DMS153 treated with DMSO at 0.1 percent for 48 hours (cell line): Measurements from ENCODE around the gene FYB1.
"Not testable (repeated sequence)": the region's sequence is repeated elsewhere in the genome, so short reads cannot be mapped to it uniquely, and the experiment has no call there.

Source experiments
- DNase-seq: peaks from one replicate; lab custom pipeline; 2025; ENCODE audit not compliant: unreplicated experiment; lab: John Stamatoyannopoulos, UW

FYB1 gene, protein sequence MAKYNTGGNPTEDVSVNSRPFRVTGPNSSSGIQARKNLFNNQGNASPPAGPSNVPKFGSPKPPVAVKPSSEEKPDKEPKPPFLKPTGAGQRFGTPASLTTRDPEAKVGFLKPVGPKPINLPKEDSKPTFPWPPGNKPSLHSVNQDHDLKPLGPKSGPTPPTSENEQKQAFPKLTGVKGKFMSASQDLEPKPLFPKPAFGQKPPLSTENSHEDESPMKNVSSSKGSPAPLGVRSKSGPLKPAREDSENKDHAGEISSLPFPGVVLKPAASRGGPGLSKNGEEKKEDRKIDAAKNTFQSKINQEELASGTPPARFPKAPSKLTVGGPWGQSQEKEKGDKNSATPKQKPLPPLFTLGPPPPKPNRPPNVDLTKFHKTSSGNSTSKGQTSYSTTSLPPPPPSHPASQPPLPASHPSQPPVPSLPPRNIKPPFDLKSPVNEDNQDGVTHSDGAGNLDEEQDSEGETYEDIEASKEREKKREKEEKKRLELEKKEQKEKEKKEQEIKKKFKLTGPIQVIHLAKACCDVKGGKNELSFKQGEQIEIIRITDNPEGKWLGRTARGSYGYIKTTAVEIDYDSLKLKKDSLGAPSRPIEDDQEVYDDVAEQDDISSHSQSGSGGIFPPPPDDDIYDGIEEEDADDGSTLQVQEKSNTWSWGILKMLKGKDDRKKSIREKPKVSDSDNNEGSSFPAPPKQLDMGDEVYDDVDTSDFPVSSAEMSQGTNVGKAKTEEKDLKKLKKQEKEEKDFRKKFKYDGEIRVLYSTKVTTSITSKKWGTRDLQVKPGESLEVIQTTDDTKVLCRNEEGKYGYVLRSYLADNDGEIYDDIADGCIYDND

DNA sequence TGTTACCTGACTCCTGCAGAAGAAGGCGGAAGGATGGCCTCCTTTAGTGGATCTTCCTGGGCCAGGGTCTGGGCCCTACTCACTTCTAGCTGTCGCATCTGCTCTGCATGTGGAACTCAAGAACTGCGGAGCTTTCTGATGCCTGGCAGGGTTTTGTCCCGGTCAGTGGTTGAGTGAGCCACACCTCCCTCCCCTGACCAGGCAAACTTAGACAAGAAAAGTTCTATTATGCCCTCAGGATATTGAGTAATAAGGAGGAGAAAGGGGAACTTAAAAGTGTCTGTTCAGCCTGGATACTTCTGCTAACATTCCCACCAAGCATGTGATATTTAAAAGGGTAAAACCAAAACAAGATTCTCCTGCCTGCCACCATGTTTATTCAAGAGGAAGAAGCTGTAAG lies at the start of gene FYB1:
Gene FYB1, minus strand, starts transcription at position 127 of the 400 bp plus-strand sequence. CDS start 16,603 bp downstream, outside the sequence.
- DNase-seq, result no peak

DNA sequence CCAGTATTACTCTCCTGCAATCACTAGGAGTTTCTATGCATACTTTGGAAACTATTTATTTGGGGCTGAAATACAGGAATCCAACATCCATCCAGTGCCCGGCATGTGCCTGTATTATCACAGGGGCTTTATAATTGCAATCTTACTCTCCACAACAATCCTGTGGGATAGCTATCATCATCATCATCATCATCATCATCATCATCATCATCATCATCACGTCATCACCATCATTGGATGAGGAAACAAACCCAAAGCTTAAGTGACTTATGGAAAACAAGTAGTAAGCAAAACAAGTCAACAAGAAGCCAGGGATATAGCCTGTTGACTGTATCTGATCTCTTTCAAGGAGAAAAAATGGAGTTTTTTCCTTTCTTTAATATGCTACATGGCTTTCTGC lies 47.8 kb upstream of the FYB1 start:
- no peak for DNase-seq

DNA sequence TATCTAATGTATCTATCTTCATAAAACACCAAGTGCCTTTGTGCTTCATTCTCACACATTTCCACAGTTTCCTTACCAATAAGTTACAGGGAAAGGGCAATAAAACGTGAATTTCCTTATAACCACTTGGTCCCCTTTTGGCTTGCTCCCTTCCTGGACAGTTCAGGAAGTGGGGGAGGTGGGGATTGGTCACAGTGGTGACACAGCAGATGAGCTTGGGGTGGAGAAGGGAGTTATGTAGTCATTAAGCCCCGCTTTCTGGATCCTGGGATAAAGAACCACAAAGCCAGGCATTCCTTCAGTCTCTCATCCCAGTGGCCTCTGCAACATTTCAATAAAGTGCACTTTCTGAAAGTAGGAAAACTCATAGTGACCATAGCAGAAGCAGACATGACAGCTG lies 47.1 kb upstream of the FYB1 start:
- no peak for DNase-seq

DNA sequence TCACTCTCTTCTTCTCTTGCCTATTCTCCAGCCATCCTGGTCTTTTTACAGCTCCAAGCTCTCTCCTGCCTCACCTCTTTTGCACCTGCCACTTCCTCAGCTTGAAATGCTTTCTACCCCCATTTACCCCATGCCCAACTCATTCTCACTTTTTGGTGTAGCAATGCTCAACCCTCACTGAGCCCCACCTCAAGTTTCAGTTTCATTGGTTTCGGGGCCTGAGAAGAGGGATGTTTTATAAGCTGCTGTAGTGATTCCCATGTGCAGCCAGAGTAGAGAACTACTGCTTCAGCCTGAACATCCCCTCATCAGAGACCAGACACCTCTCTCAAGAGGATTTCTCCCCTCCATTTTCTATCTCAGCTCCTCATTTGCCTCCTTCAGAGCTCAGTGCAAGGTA lies 45.2 kb upstream of the FYB1 start:
- DNase-seq, result no peak

DNA sequence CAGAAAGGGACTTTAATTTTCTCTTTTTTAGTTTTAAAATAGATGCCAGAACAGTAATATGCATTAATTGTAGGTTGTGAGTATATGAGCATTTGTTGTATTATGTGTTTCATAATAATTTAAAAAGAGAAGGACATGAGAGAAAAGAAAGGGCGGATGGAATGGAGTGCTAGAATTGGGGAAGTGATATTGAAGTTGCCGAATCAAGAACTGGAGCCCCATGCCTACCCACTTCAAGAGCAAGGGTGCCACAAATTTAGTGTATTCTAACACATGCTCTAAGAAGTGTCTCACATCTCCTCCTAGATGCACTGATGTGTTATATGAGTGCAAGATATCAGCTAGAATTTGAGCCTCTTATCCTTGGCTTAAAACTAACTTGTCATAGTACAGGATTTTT lies 43.6 kb upstream of the FYB1 start:
- no peak for DNase-seq

DNA sequence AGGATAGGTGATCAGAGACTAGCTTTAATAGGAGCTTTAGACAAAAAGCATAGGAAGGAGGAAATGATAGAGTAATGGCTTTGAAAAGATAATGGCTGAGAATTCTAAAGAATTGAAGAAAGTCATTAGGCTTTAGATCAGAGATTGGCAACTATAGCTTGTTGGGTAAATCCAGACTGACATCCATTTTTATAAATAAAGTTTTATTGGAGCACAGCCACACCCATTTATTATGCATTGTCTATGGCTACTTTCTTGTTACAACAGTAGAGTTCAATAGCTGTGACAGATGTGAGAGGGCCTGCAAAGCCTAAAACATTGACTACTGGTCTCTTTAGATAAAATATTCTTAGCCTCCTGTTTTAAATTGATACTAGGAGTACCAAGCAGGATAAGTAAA lies 40.7 kb upstream of the FYB1 start:
- DNase-seq, result no peak

DNA sequence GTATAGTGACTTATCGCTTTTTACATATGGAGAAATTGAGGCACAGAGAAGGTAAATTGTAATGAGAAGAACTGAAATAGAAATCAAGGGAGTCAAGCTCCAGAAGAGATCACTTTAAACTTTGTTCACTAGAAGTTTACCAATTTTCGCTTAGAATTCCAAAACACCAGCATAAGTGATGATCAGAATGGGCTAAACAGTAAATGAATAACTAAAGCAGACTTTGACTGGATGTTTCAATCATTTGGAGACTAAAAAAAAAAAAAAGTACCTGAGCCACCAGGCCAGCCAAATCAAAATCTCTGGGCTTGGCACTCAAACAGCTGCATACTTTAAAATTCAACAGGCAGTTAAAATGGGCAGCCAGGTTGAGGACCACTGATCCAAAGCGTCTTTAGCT lies 38.2 kb upstream of the FYB1 start:
- DNase-seq, result no peak

DNA sequence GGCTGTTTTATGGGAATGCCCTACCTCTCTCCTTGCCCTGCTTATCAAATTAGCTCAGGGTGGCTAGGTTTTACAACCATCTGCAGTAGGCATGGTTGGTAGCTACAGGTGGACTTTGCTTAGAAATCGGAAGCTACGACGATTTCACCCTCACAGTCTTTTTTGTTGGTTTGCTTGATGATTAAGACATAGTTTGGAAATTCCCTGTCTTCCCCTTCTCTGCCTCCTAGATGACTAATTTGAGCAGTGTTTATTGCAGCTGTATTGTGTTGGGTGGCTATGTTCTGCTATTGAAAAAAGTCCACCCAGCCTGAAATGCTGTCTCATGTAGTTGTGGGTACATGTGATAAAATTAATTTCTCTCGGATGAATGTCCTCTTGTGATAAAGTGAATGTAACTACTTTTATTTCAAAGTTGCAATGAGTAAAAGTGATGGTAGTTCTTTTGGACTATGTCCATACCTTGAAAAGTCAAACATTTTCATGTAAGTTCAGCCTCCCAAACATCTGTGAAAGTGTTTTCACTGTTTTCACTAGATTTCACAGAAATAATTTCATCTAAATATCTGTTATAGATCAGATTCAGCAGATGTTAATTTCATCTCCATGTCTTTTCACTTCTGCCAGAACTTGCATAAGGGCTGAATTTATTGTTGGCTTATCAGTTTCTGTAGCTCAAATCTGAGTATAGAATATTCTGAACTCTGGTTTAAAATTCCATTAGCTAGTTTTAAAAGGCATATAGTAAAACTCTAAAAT lies 37.3 kb upstream of the FYB1 start:
- DNase-seq, result no peak

DNA sequence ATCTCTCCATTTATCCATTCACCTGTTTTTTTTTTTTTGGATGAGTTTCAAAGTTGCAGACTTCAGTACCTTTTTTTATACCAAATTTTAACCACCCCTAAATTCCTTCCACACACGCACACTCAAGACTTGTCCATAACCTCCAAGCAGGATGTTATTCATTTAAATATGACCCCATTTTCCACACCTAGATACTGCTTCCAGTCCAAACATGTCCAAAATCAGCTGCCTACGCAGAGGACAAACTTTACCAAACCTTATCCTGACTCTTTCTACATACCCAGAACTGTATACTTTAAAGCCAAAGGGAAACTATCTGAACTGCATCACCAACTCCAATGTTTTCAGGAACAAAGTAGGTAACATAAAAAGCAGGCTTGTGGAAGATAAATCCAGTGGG lies 36.0 kb upstream of the FYB1 start:
- no peak for DNase-seq

DNA sequence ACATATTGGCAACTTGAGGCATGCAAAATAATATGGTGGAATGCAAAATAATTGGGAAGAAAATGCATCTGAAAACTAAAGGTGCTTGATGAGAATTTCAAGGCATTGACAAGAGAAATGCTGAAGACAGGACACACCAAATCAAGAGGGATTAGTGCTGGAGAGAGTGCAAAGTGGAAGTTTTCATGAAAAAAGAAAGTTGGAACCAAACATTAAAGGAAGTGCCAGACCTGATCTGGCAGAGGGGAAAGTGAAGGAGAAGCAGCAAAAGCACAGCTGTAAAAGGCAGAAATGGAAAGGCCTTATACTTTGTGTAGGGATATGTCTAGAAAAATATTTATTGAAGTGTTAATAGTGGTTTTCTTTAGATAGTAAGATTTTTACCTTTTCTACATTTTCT lies 35.3 kb upstream of the FYB1 start:
- DNase-seq, result no peak

DNA sequence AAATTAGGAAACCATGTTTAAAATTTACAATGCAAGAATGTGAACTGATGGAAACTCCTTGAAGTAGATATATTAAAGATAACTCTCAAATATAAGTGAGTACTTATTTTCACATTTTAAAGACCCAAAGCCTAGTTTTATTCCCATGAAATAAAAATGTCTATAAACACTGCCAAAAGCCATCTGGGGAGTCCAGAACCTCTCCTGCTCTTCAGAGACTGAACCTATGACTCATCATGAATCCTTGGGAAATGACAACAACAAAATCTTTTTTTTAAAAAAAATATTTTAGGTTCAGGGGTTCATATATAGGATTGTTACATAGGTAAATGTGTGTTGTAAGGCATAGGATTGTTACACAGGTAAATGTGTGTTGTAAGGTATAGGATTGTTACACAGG lies 33.8 kb upstream of the FYB1 start:
- DNase-seq, result no peak

DNA sequence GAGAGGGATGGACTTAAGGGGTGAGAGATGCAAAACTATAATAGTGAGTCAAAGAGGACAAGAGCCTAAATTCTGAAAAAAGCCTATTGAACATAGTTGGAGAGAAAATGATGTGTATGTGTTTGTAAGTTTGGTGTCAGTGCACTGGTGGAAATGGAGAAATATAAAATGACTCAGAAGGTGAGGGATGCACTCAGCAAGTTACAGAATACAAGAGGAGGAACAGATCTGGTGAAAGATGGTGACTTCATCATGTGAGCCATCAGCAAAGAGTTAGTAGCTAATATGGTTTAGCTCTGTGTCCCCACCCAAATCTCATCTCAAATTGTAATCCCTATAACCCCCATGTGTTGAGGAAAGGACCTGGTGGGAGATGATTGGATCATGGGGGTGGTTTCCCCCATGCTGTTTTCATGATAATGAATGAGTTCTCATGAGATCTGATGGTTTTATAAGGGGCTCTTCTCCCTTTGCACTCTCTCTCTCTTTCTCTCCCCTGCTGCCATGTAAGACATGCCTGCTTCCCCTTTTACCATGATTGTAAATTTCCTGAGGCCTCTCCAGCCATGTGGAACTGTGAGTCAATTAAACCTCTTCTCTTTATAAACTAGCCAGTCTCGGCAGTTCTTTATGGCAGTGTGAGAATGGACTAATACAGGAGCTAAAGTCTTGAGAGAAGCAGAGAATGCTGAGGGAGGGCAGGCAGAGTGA lies 30.4 kb upstream of the FYB1 start:
- no peak for DNase-seq

DNA sequence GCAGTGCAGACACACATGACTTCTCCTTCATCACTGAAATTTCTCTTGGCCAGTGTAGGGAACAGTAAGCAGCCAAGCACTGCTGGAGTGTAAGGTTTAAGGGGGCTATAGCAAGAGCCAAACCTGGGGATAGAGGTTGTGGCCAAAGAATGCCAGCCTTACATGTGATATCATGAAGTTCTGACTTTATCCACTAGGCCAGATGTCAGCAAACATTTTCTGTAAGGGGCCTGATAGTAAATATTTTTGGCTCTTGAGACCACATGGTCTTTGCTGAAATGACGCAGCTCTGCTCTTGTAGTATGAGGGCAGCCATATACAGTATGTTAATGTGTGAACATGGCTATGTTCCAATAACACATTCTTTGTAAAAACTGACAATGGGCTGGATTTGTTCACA lies 29.7 kb upstream of the FYB1 start:
- no peak for DNase-seq

DNA sequence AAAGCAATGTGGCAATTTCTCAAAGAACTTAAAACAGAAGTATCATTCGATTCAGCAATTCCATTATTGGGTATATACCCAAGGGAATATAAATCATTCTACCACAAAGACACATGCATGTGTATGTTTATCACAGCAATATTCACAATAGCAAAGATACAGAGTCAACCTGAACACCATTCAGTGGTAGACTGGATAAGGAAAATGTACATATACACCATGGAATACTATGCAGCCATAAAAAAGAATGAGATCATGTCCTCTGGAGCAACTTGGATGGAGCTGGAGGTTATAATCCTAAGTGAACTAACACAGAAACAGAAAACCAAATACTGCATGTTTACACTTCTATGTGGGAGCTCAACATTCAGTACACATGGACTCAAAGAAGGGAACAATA lies 21.4 kb upstream of the FYB1 start:
- no peak for DNase-seq

DNA sequence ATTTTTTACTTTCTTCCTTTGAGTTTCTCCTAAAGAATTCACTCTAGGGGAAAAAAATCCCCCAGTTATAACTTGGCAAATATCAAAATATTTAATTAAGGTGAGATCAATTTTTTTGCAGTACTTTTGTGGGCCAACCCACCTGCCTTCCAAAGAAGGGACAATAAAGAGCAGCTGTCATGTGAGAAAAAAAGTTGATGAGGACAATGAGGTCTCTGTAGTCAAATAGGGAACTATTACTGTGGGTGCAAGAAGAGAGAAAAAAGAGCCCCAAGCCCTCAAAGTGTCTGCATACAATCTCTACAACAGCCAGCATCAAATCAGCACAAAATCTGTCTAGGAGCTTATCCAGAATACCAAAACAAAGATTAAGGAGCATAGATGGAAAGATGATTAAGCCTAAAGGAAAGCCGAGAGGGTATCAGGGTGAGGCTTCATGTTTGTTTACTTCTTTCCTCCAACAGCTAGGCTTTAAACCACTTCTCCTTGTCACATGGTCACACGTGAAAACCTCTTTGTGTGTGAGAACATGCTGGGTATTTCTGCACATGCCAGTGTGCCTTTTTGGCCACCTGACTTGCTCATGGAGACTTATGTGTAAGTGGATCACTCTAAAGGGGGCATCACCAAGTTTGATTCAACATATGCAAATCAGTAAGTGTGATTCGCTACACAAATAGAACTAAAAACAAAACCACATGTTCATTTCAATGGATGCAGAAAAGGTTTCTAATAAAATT lies 19.2 kb upstream of the FYB1 start:
- DNase-seq, result no peak

DNA sequence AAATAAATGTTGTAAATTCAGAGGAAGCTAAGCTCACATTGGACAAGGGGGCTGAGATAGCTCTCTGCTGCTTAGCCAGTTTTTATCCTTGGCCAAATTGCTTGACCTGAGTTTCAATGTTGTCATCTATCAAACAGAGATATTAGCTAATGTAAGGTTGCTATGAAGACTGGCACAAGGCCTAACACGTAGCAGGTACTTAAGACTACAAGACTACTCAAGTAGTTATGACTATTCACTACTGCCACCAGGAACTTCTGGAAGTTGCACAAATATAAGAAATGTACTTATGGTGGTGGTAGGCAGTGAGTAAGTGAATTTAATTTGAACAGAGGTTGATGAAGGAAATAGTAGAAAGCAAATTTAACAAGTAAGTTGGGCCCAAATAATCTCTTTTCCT lies 17.4 kb upstream of the FYB1 start:
- DNase-seq, result no peak

DNA sequence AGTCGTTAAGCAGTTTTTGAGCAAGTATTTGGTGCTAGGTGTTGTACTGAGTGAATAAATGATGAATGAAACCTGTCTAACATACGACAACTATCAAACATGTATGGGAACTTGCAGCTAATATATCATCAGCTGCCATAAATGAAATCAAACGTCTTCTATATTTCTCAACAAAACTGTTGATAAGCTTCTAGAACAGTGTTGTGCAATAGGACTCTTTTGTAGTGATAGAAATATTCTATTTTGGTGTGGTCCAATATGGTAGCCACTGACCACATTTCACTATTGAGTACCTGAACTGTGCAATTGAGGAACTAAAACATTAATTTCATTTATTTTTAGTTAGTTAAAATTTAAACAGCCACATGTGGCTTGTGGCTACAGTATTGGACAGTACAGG lies 16.3 kb upstream of the FYB1 start:
- DNase-seq, result no peak

DNA sequence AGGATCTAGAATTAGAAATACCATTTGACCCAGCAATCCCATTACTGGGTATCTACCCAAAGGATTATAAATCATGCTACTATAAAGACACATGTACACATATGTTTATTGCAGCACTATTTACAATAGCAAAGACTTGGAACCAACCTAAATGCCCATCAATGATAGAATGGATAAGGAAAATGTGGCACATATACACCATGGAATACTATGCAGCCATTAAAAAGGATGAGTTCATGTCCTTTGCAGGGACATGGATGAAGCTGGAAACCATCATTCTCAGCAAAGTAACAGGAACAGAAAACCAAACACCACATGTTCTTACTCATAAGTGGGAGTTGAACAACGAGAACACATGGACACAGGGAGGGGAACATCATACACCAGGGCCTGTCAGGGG lies 15.1 kb upstream of the FYB1 start:
- not testable (repeated sequence) for DNase-seq

DNA sequence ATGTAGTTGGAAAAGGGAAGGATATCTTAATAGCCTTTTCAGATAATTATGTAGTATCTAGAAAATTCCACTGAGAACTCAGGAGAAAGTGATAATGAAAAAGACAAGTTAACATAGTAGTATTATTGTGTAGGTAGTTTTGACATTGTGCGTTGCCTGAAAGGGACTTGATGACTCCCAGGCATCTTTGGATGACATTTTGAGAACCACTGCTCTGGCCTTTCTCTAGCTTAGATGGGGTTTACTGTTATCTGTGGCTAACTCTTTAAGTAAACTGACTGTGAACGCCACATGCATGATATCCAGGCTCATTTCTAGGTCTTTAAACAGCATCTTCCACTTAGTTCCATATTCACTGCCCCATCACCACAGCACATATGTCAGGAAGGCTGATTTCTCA lies 14.4 kb upstream of the FYB1 start:
- no peak for DNase-seq
